Measurements from ENCODE around the gene CERK.

DNA sequence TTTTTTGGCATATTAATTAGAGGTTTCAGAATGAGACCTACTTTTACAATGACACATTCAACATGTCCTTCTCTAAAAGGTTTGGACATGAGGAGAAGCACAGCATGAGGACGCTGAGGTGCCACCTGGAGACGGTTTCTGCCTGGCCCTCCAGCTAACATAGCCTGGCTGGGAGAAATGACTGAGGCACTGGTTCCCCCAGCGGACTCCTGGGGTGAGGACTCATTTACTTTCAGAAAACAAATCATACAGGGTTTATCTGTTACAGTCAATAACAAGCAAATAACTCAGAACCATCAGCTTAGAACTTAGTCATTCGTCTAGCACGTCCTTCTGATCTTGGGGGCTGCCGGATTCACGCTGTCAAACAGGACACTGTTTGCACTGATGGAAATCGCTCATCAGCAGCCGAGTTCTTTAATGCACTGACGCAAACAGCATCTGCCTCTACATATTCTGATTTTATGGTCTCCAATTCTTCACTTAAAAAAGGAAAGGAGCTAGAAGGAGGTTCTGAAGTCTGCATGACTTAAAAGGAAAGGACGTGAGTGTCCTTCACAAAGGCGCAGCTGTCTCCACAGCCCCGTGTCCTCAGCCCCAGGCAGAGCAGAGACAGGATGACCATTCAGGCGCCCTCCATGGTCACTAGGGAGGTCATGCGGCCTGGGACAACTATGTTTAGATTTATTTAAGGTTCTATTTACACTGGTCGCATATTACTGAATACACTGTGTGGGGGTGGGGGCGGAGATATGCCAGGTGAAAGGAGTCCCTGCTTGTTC lies 44.2 kb downstream of the CERK start:
- TF ChIP-seq, protein P1, sequence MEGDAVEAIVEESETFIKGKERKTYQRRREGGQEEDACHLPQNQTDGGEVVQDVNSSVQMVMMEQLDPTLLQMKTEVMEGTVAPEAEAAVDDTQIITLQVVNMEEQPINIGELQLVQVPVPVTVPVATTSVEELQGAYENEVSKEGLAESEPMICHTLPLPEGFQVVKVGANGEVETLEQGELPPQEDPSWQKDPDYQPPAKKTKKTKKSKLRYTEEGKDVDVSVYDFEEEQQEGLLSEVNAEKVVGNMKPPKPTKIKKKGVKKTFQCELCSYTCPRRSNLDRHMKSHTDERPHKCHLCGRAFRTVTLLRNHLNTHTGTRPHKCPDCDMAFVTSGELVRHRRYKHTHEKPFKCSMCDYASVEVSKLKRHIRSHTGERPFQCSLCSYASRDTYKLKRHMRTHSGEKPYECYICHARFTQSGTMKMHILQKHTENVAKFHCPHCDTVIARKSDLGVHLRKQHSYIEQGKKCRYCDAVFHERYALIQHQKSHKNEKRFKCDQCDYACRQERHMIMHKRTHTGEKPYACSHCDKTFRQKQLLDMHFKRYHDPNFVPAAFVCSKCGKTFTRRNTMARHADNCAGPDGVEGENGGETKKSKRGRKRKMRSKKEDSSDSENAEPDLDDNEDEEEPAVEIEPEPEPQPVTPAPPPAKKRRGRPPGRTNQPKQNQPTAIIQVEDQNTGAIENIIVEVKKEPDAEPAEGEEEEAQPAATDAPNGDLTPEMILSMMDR (IDR thresholded peaks at IDR 0.05; ENCODE audit: insufficient read depth, low read length), result no peak
- TF ChIP-seq POLR2AphosphoS5 (IDR thresholded peaks at IDR 0.05; ENCODE audit: low read depth) (no peak), SPI1 (IDR thresholded peaks at IDR 0.05; ENCODE audit: borderline replicate concordance, low read depth) (no peak), GABPA (IDR thresholded peaks at IDR 0.05; ENCODE audit: low read depth) (no peak)
- TF ChIP-seq, protein P2, sequence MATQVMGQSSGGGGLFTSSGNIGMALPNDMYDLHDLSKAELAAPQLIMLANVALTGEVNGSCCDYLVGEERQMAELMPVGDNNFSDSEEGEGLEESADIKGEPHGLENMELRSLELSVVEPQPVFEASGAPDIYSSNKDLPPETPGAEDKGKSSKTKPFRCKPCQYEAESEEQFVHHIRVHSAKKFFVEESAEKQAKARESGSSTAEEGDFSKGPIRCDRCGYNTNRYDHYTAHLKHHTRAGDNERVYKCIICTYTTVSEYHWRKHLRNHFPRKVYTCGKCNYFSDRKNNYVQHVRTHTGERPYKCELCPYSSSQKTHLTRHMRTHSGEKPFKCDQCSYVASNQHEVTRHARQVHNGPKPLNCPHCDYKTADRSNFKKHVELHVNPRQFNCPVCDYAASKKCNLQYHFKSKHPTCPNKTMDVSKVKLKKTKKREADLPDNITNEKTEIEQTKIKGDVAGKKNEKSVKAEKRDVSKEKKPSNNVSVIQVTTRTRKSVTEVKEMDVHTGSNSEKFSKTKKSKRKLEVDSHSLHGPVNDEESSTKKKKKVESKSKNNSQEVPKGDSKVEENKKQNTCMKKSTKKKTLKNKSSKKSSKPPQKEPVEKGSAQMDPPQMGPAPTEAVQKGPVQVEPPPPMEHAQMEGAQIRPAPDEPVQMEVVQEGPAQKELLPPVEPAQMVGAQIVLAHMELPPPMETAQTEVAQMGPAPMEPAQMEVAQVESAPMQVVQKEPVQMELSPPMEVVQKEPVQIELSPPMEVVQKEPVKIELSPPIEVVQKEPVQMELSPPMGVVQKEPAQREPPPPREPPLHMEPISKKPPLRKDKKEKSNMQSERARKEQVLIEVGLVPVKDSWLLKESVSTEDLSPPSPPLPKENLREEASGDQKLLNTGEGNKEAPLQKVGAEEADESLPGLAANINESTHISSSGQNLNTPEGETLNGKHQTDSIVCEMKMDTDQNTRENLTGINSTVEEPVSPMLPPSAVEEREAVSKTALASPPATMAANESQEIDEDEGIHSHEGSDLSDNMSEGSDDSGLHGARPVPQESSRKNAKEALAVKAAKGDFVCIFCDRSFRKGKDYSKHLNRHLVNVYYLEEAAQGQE (IDR thresholded peaks at IDR 0.05; ENCODE audit: insufficient replicate concordance, low read depth), result no peak

Data from HL-60 (cell line).